Lung (tissue), 12 donors: ENCODE measurements around the gene RUNDC1. TPM values are rescaled to one million over a fixed set of nuclear protein-coding genes. Genes with fewer than 3 reads are reported as not detected.

Experiments
- ATAC-seq: fragments of 200-7000 bp; cut with Tn5 transposase; one replicate; pipeline ENCODE4 v1.9.1; 2020; ENCODE audit warnings: moderate number of reproducible peaks; ENCODE audit not compliant: insufficient read depth, low FRiP score
- DNase-seq, 3 donors: peaks; one replicate each; pipeline ENCODE4 v3.0.0-alpha.2; 2013 to 2017
- H3K27ac ChIP-seq, 2 donors: one replicate each; pipeline ENCODE4 v1.5.1; 2013; ENCODE audit warnings: mild to moderate bottlenecking in 2 of 2, moderate library complexity in 2 of 2, control low read depth in 1 of 2, inconsistent platforms in 1 of 2, low read depth in 1 of 2, low read length in 1 of 2
- H3K27me3 ChIP-seq, 3 donors: one replicate each; pipeline ENCODE4 v1.5.1; 2013; ENCODE audit warnings: low read length in 2 of 3; ENCODE audit not compliant: control insufficient read depth in 3 of 3, insufficient read depth in 3 of 3
- H3K36me3 ChIP-seq, 4 donors: one replicate each; pipeline ENCODE4 v1.5.1; 2013; ENCODE audit warnings: low read length in 4 of 4, mild to moderate bottlenecking in 1 of 4, moderate library complexity in 1 of 4; ENCODE audit not compliant: control insufficient read depth in 4 of 4, insufficient read depth in 4 of 4
- H3K4me1 ChIP-seq, 5 donors: one replicate each; pipeline ENCODE4 v1.5.1; 2013; ENCODE audit warnings: low read length in 5 of 5, mild to moderate bottlenecking in 2 of 5, moderate library complexity in 1 of 5; ENCODE audit not compliant: control insufficient read depth in 5 of 5, insufficient read depth in 5 of 5
- H3K4me3 ChIP-seq: one replicate; pipeline ENCODE4 v1.5.1; 2013; ENCODE audit warnings: mild to moderate bottlenecking, control low read depth, moderate library complexity
- H3K9ac ChIP-seq, 2 donors: one replicate each; pipeline ENCODE4 v1.5.1; 2013; ENCODE audit warnings: low read length in 2 of 2, control low read depth in 1 of 2; ENCODE audit not compliant: insufficient read depth in 1 of 2
- H3K9me3 ChIP-seq, 4 donors: one replicate each; pipeline ENCODE4 v1.5.1; 2013; ENCODE audit warnings: low read length in 3 of 4, mild to moderate bottlenecking in 1 of 4, moderate library complexity in 1 of 4; ENCODE audit not compliant: control insufficient read depth in 4 of 4, insufficient read depth in 3 of 4
- CTCF ChIP-seq: IDR thresholded peaks from 2 replicates; pipeline ENCODE4 v1.5.1; 2012; ENCODE audit warnings: mild to moderate bottlenecking; ENCODE audit errors: control extremely low read depth, extremely low read depth
- WGBS, 2 donors: extraction: QIAGEN DNeasy Blood & Tissue Kit; methylation state at CpG; one replicate each; pipeline ENCODE4 v1.1.7; 2013; 5-methylcytosine and 5-hydroxymethylcytosine counted together
- polyA plus RNA-seq, 2 donors: library from polyadenylated mRNA; stranded (reverse); fragments of 200-250 nt; gene quantifications; one replicate each; pipeline ENCODE4 v1.2.1, GENCODE V29; 2013
- total RNA-seq, 2 donors: library from RNA; depleted of rRNA in 1 of 2; stranded (reverse); fragments of >200 nt in 1 of 2; gene quantifications; one replicate each; pipeline ENCODE4 v1.2.1, GENCODE V29; 2014 to 2021
- donor health status: control.
- donor health status: control.
- donor health status: Bipolar disorder and iron deficiency.
- donor health status: healthy.
- donor health status: DM: yes; HTN: yes; CAD: no.

The RUNDC1 gene
- total and polyA plus RNA-seq, 4 donors = 8.1 to 16.7 (median 10.7) TPM

DNA sequence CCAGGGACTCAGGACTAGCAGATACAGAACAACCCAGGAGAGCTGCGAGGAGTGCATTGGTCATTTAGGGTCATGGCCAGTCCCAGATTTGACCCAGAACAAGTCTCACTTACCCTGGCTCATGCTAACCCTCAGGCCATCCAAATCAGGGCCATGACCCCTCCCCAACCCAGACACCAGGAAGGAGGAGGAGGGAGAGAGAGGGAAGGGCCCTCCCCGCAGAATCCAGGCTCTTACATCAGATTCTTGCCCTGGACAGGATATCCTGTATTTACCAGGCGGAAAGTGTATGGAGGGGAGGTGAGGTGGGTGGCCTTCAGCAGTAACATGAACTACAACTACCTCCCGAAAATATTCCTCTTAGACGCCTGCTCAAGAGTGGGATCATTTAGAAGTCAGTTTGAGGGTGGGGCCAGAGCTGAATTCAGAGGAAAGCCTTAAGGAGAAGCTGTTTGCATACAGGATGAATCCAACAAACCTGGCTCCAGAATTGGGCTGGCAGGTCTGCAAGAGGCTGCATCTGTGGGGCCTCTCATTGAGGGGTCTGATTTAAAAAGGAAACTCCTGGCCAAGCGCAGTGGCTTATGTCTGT, 39.8 kb downstream of the RUNDC1 start:
- no peak overlapping the region for H3K9ac ChIP-seq
- no peak for TF ChIP-seq CTCF
- H3K9me3 ChIP-seq = no peaks in the 10 kb centered on the region
- peaks cover 0 to 29% (median 13%) of the 10 kb centered on the region in 5 donors for H3K4me1 ChIP-seq
- DNase-seq (peak in 2 of 3 donors; percentile 26 to 67), ATAC-seq (no peak)
- WGBS, 2 donors = 29 to 40% methylated on average over 6 of the region's 6 CpGs
- H3K36me3 ChIP-seq = peaks cover 0 to 21% (median 1%) of the 10 kb centered on the region in 4 donors
- H3K27ac ChIP-seq = peak overlapping the region in 1 of 2 donors; percentile 65
- H3K27me3 ChIP-seq = no peaks in the 10 kb centered on the region
- no peak overlapping the region for H3K4me3 ChIP-seq

- WGBS, 2 donors = 15 to 16% methylated on average over 35 to 36 of the region's 40 CpGs
- H3K36me3 ChIP-seq = peaks cover 0 to 15% (median 1%) of the 10 kb centered on the region in 4 donors
- ATAC-seq = peak; percentile 35
- H3K9me3 ChIP-seq = no peaks in the 10 kb centered on the region
- peak overlapping the region; percentile 71 to 83 for H3K27ac ChIP-seq
- H3K9ac ChIP-seq = peak overlapping the region in 1 of 2 donors; percentile 37
- no peak for TF ChIP-seq CTCF
- H3K4me3 ChIP-seq = peak overlapping the region; percentile 90
- no peaks in the 10 kb centered on the region for H3K27me3 ChIP-seq
- peak; percentile 43 to 54 (median 48) for DNase-seq
- peaks cover 0 to 29% (median 13%) of the 10 kb centered on the region in 5 donors for H3K4me1 ChIP-seq
Measured at GRCh38 chr17:43020789-43021740, 40.7 kb downstream of the RUNDC1 start.

GRCh38 chr17:43021741-43022512, 41.6 kb downstream of the RUNDC1 start, which contains the start of gene VAT1:
Gene VAT1, minus strand, starts transcription at chr17:43022385. Its CDS starts 63 bp downstream, at chr17:43022322.
- peak within 1 kb of the TSS; percentile 71 to 83 for H3K27ac ChIP-seq
- WGBS, 2 donors = 0 to 1% methylated on average over 74 to 80 of the region's 80 CpGs
- DNase-seq (peak; percentile 85 to 88 (median 87)), ATAC-seq (peak; percentile 72)
- no peaks in the 10 kb centered on the region for H3K27me3 ChIP-seq
- peaks cover 0 to 29% (median 13%) of the 10 kb centered on the region in 5 donors for H3K4me1 ChIP-seq
- no peak for TF ChIP-seq CTCF
- H3K9ac ChIP-seq = peak within 1 kb of the TSS; percentile 37 to 55
- H3K4me3 ChIP-seq = peak within 1 kb of the TSS; percentile 90
- no peaks in the 10 kb centered on the region for H3K9me3 ChIP-seq
- peaks cover 0 to 10% (median 1%) of the 10 kb centered on the region in 4 donors for H3K36me3 ChIP-seq
